MM.1S (cell line): Measurements from ENCODE around the gene RPL34.

Experiments used
- EZH2phosphoT487 ChIP-seq: fragments of 300-600 bp; sonication (generic); IDR thresholded peaks from 2 replicates; pipeline ENCODE4 v1.6.1; 2018; ENCODE audit warnings: antibody characterized with exemption, low read length
- TF ChIP-seq, protein P1 (sequence below): fragments of 300-600 bp; sonication (generic); IDR thresholded peaks from 2 replicates; pipeline ENCODE4 v1.5.1; 2016; ENCODE audit warnings: antibody characterized with exemption, low read length, mixed read lengths

- TF ChIP-seq, protein P1, sequence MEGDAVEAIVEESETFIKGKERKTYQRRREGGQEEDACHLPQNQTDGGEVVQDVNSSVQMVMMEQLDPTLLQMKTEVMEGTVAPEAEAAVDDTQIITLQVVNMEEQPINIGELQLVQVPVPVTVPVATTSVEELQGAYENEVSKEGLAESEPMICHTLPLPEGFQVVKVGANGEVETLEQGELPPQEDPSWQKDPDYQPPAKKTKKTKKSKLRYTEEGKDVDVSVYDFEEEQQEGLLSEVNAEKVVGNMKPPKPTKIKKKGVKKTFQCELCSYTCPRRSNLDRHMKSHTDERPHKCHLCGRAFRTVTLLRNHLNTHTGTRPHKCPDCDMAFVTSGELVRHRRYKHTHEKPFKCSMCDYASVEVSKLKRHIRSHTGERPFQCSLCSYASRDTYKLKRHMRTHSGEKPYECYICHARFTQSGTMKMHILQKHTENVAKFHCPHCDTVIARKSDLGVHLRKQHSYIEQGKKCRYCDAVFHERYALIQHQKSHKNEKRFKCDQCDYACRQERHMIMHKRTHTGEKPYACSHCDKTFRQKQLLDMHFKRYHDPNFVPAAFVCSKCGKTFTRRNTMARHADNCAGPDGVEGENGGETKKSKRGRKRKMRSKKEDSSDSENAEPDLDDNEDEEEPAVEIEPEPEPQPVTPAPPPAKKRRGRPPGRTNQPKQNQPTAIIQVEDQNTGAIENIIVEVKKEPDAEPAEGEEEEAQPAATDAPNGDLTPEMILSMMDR = no peak; the same call in 1 of the 2 replicates
- TF ChIP-seq EZH2phosphoT487 = no peak
Measured at GRCh38 chr4:108649863-108650211, 29.5 kb downstream of the RPL34 start.
